NCI-H2081 treated with DMSO at 0.1 percent for 48 hours (cell line): ENCODE measurements around the gene SRGAP2.
"Not testable (repeated sequence)": the region's sequence is repeated elsewhere in the genome, so short reads cannot be mapped to it uniquely, and the experiment has no call there.

Source experiments
- DNase-seq: peaks from one replicate; lab custom pipeline; 2025; lab: John Stamatoyannopoulos, UW

SRGAP2 gene

DNA sequence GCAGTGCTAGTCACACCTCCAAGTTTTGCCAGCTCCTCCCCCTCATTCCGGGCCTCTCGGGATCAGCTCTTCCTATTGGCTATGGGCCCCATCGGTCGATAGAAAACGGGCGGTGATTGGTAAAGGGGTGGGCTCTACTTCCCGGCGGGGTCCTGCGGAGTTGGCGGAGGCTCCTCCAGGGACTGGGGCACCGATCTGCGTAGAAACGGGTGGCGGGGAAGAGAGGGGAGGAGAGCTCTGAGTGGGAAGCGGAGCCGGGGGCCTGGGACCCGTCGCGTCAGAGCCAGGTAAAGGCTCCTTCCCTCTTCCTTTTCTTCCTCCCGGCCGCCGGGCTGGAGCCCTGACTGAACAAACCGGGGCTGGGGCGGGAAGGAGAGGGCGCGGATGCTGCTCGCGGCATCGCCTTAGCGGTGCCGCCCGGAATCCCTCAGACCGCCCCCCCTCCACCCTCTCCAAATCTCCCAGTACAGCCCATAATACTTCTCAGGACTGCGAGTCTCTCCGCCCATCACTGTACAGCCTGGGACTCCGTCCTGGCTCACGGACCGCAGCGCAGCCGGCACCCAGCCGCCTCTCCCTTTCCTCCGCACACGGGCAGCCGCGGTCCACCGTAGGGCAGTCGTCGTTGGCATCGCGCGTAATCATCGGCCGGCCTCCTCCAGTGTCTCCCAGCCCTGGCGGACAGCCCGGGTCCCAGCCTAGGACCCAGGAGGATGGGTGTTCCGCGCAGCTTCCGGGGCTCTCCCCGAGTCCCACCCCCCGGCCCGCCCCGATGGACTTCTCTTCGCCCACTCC is at the start of gene SRGAP2:
TSS of gene SRGAP2 (plus strand) at position 178 of the 795 bp plus-strand sequence. CDS start 2,430 bp downstream, outside the sequence.
- not testable (repeated sequence) for DNase-seq

GRCh38 chr1:206167350-206168029 is 35.9 kb upstream of the SRGAP2 start:
- not testable (repeated sequence) for DNase-seq

GRCh38 chr1:206169794-206170193 is 33.5 kb upstream of the SRGAP2 start:
- DNase-seq: not testable (repeated sequence)

DNA sequence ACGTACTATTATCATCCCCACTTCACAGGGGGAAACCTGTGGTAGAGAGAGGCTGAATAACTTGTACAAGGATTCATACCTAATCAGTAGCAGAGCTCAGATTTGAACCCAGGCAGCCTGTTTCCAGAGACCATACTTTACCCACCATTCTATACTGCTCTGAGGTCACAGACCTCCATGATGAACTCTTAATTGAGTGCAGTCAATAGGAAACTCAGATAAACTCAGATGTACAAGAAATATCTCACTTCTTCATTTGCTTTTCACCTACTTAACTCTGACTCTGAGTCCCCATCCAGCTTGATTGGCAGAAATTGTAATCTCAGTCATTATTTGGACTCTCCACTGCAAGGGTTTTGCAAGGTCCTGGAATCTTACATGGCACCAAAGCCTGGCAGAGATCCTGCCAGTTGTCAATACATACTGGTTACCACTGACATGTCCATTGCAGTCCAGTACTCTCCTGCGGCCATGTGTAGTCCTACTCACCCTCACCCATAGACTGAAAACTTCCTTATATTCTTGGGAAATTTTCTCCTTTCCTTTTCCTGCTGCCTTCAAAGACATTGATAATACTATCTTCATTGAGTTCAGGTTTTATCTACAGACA is 30.1 kb upstream of the SRGAP2 start:
- DNase-seq: not testable (repeated sequence)

DNA sequence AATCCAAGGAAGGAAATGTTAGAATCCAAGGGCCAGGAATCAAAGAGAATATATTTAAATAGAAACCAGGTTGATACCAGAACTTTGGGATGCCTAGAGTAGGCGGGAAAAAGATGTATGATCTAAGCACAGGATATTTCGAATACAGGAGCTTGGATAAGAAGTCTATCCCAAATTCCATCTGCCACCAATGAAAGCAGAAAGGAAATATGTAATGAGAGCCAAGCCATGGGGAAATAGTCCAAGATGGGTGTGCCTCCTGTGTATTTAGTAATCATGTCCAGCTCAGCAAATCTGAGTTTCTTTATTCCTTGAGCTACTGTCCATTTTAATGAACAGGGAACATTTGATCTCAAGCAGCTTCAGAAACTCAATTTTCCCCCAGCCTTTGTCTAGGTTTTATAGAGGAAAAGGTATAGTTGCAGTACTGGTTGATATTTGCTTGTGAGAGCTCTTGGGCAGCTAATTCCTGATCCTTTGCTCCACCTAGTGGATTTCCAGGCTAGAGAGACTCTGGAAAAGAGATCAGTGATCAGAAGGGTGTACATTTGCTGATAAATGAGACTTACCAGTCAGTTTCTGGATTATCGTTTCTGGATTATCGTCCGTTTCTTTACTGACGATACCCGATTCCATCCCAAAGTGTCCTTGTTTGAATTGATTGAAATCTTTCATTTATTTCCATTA is 29.0 kb upstream of the SRGAP2 start:
- DNase-seq: not testable (repeated sequence)

- DNase-seq: not testable (repeated sequence)
These were observed 27.8 kb upstream of the SRGAP2 start for GRCh38 chr1:206175459-206176113.

DNA sequence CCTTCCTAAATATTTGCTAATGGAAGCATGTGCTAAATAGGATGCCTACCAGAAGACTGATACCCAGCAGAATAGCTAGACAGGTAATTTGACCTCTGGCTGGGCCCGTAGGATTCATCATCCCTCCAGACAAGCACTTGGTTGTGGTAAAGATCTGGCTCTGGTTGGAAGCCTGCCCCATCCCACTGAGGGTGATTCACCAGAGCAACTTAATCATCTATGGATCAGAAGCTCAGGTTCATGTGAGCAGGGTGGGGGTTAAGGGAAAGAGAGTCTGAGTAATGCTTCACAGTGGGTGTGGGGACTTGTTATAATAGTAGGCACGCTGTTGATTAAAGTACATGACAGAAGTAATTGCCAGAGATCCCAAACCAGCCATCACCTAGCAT is 27.2 kb upstream of the SRGAP2 start:
- not testable (repeated sequence) for DNase-seq

GRCh38 chr1:206178061-206178989 is 25.0 kb upstream of the SRGAP2 start:
- DNase-seq: not testable (repeated sequence)

DNA sequence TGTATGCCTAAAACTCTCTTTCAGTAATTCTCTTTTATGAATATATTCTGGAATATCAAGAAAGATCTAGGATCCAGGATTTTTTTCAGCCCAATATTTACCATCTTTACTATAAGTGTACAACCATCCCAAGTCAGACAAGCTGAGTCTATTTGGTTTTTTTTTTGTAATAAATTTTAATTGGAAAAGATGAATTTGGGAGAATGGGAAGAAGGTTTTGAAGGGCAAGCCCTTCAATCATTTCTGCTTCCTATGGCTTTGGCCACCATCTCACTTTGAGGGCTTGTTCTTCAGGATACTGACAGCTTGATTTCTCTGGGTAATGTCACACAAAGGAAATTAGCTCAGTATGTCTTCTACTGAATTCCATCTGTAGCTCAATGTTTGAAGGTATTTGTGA is 23.7 kb upstream of the SRGAP2 start:
- not testable (repeated sequence) for DNase-seq

DNA sequence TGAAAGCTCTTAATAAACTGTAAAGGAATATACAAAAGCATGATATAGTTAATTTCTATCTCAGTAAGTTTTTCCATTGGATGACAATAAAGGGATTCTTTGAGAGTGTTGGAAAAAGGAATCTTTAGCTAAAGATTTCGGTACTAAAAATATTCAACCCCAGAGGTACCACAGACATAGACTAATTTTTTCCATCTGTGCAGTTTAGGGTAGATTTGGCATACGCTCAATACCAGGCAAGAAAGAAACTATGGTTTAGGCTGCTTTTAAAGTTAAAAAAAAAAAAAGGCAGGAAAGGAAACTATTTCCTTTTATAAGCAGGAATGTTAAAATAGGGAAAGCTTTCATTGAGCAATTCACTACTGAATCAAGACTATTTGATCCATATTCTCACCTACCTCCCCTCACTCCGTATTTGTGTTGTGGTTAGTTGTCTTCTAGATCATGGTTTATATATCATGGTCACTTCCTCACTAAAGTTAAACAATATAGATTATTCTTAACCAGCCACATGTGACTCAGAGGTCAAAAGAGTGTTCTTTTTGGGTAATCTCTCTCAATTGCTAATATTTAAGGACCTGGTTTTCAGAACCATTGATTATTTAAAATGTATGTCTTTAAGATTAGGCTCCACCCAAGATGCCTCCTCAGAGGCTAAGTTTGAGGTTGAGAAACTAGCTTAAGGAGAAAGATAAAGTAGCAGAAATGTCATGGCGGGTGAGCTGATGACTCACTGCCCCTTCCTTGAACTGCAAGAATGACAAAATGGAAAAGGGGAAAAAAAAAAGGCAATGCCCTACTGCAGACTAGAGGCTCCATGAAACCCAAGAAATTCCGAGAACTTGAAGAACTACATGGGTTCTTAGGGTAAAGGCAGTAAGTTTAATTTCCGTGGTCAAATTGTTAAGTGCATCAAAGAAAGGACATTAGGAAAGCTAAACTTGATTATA is 20.7 kb upstream of the SRGAP2 start:
- DNase-seq: not testable (repeated sequence)

DNA sequence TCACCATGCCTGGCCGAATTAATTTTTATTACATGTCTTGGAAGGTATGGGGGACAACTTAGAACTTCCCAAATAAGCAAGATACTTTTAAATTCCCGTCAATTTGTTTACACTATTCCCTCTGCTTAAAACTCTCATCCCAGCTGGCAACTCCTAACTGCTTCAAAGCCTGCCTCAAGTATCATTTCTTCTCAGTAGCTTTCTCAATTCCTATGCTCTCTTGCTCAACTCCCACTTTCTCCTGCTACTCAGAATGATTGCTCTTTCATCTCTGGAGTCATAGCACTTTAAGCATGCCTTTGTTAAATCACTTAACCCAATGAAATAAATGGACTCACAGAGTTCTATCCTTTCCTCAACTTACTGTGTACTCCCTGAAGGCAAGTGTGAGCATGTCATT is 19.6 kb upstream of the SRGAP2 start:
- DNase-seq: not testable (repeated sequence)

GRCh38 chr1:206185778-206186177 is 17.6 kb upstream of the SRGAP2 start:
- not testable (repeated sequence) for DNase-seq

GRCh38 chr1:206186826-206187225 is 16.5 kb upstream of the SRGAP2 start:
- not testable (repeated sequence) for DNase-seq

DNA sequence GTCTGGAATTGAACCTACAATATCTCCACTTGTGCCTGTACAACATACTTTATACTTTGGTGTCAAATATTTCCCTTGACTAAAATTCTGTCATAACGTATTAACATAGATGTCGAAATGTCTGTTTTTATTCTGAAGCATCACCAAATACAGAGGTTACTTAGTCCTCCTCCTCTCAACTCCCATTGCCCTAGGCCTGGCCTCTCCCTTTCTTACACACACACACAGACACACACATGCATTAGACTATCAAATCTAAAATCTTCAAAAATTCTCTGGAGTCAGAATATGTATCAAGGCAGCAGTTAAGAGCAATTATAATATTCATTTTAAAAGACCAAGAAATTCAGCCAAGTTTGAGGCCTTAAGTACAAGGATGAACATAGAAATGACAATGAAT is 8.2 kb upstream of the SRGAP2 start:
- DNase-seq: not testable (repeated sequence)

- not testable (repeated sequence) for DNase-seq
These were observed 6.5 kb upstream of the SRGAP2 start for GRCh38 chr1:206196748-206197424.

- peak; percentile 99 for DNase-seq
These were observed 465 bp upstream of the SRGAP2 start, which contains the start of gene FAM72A for GRCh38 chr1:206202789-206203363. TSS of gene FAM72A (minus strand) at chr1:206202839. CDS start at chr1:206202025, 814 bp downstream.

- not testable (repeated sequence) for DNase-seq
These were observed 794 bp downstream of the SRGAP2 start for GRCh38 chr1:206204159-206204511.

- not testable (repeated sequence) for DNase-seq
These were observed 1.5 kb downstream of the SRGAP2 start for GRCh38 chr1:206204871-206205270.
